ENCODE results near the gene TEX19.

GRCh38 chr17:82353484-82353883, 5.6 kb upstream of the TEX19 start:
- TF ChIP-seq POLR2A (IDR thresholded peaks at IDR 0.05) (no peak), CTCF (IDR thresholded peaks at IDR 0.05 in 8 of 11, conservative IDR thresholded peaks at IDR 0.05 in 3 of 11) (no peak)

All from spleen (tissue), 7 donors.